ENCODE measurements around the gene USHBP1.

USHBP1 gene

DNA sequence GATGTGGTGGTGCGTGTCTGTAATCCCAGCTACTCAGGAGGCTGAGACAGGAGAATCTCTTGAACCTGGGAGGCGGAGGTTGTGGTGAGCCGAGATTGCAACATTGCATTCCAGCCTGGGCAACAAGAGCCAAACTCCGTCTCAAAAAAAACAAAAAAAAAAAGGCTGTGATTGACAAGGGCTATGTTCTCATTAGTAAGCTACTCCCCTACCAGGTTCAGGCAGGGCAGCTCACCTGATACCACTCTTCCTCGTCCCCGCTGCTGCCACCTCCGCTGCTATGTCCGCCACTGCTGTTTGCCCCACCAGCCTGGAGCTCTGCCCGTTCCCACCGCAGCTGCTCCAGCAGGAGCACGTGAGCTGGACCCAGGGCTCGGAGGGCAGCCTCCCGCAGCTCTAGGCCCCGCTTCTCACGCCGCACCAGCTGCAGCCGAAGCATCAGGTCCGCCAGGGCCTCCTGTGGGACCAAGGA lies 9.4 kb downstream of the USHBP1 start:
- no peaks in the 10 kb centered on the region for H3K27me3 Mint-ChIP-seq
- ATAC-seq = no peak
- no peak overlapping the region for H3K4me3 Mint-ChIP-seq
- DNase-seq = no peak
- H3K9me3 Mint-ChIP-seq = no peaks in the 10 kb centered on the region
- H3K27ac Mint-ChIP-seq = no peak overlapping the region
- H3K4me1 Mint-ChIP-seq = no peaks in the 10 kb centered on the region

- DNase-seq (no peak), ATAC-seq (no peak)
- H3K27ac Mint-ChIP-seq = no peak overlapping the region
- H3K4me1 Mint-ChIP-seq = no peaks in the 10 kb centered on the region
- H3K9me3 Mint-ChIP-seq = no peaks in the 10 kb centered on the region
- H3K4me3 Mint-ChIP-seq = no peak overlapping the region
- H3K27me3 Mint-ChIP-seq = no peaks in the 10 kb centered on the region
Observed at GRCh38 chr19:17254636-17255035, 9.9 kb downstream of the USHBP1 start.

- DNase-seq (no peak), ATAC-seq (no peak)
- Mint-ChIP-seq H3K4me3 (no peak overlapping the region), H3K27ac (no peak overlapping the region), H3K4me1 (peaks cover 17% of the 10 kb centered on the region), H3K9me3 (no peaks in the 10 kb centered on the region), H3K27me3 (peaks cover 13% of the 10 kb centered on the region)
Observed at GRCh38 chr19:17249887-17250548, 14.5 kb downstream of the USHBP1 start.

DNA sequence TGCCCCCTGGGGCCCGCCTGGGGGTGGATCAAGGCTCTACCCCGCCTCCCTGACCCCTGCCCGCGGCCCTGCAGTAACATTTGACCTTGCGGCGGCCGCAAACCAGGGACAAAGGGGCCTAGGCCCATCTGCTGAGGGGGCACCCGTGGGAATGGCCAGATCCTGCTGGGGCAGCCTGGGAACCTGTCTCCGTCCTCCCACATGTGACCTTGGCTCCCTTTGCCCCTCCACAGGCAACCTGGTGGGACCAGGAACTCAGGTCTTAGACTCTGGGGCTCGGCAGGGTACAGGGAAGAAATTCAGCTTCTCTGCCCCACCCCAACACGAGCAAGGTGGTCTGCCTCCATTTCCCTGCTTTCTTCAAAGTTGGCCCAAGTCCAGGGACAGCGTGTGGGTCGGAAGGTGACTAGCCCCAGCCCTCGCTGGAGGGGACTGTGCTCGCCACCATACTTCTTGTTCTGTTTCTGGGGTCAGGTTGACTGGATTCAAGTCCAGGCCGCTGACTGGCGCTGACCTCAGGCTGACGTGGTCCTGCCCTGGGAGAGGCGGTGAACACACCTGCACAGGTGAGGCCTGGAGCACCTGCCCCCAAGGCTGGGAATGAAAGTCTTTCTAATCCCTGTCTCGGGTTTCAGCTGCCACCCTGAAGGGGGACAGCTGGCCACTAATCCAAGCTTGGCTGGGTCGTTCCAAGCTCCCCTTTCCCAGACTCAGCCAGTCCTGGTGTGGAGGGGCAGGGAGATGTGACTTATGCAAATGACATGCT lies 16.4 kb downstream of the USHBP1 start:
- H3K27me3 Mint-ChIP-seq = peaks cover 13% of the 10 kb centered on the region
- no peak overlapping the region for H3K4me3 Mint-ChIP-seq
- ATAC-seq (no peak), DNase-seq (no peak)
- H3K9me3 Mint-ChIP-seq = no peaks in the 10 kb centered on the region
- peaks cover 24% of the 10 kb centered on the region for H3K4me1 Mint-ChIP-seq
- no peak overlapping the region for H3K27ac Mint-ChIP-seq

- peak overlapping the region; percentile 33 to 95 for H3K27ac Mint-ChIP-seq
- no peaks in the 10 kb centered on the region for H3K9me3 Mint-ChIP-seq
- peaks cover 24% of the 10 kb centered on the region for H3K4me1 Mint-ChIP-seq
Observed at GRCh38 chr19:17246681-17247425, 17.7 kb downstream of the USHBP1 start.

DNA sequence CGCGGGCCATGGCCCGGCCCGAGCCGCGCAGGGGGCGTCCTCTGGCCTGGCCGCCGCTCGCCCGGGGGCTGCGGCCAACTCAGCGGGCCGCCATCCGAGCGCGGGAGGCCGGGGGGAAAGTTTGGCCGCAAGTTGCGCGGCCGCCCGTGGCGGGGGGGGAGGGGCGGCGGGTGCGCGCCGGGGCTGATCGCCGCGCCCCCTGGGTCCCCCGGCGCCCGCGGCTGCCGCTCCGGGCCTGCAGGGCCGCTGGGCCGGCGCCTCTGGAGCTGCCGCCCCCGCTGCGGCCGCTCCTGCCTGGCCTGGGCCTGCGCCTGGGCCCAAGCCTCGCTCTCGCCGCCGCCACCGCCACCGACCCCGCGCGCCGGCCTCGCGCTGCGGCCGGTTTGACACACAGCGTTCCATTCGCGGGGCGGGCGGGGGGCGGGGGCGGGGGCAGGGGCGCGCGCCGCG lies 19.0 kb downstream of the USHBP1 start, which contains the start of gene NR2F6:
Gene NR2F6 (minus strand): TSS at position 385 of the 450 bp plus-strand sequence. CDS start 699 bp downstream, outside the sequence.
- ATAC-seq (peak; percentile 36), DNase-seq (no peak)
- Mint-ChIP-seq H3K27me3 (peaks cover 13% of the 10 kb centered on the region), H3K27ac (peak within 1 kb of the TSS; percentile 90 to 95), H3K9me3 (no peaks in the 10 kb centered on the region), H3K4me3 (peak within 1 kb of the TSS; percentile 96 to 97), H3K4me1 (peaks cover 24% of the 10 kb centered on the region)

More at GRCh38 chr19:17246681-17247425, 17.7 kb downstream of the USHBP1 start:
- H3K4me3 Mint-ChIP-seq = peak overlapping the region; percentile 96 to 97
- ATAC-seq = no peak
- DNase-seq = no peak
- H3K27me3 Mint-ChIP-seq = peaks cover 13% of the 10 kb centered on the region

DNA sequence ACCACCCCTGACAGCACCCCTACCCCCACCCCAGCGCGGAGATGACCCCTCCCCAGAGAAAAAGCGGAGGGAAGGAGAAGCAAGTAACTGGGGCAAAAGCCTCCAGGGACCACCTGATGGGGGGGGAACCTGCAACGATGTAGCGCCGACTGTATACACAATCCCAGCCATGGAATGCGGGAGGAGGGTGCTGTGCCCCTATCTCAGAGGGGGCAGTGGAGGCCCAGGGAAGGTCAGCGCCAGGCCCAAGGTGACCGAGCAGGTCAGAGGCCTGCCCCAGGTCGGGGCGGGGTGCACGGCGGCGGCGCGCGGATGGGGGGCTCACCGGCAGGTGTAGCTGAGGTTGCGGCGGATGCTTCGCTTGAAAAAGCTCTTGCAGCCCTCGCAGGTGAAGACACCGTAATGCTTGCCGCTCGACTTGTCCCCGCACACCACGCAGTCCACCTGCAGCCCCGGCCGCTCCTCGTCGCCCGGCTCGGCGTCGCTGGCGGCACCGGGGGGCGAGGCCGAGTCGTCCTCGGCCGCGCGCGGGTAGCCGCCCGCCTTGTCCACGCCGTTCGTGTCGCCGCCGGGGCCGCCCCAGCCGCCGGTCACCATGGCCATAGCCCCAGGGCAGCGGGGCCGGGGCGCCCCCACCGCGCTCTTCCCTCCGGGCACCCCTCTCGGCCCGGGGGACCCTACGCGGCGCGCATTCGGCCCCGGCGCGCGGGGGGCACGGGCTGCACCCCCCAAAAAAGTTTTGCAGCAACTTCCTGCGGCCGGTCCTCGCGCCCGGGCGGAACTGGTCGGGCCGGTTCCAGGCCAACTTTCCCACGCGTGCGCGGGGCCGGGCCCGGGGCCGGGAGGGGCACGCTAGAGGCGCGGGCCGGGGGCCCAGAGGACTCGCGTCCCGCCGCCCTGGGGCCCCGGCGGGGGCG lies 19.7 kb downstream of the USHBP1 start:
- Mint-ChIP-seq H3K9me3 (no peaks in the 10 kb centered on the region), H3K4me1 (peaks cover 24% of the 10 kb centered on the region), H3K27ac (no peak overlapping the region), H3K4me3 (peak overlapping the region; percentile 51 to 69), H3K27me3 (peaks cover 13% of the 10 kb centered on the region)
- DNase-seq = no peak
- ATAC-seq = peak; percentile 36

DNA sequence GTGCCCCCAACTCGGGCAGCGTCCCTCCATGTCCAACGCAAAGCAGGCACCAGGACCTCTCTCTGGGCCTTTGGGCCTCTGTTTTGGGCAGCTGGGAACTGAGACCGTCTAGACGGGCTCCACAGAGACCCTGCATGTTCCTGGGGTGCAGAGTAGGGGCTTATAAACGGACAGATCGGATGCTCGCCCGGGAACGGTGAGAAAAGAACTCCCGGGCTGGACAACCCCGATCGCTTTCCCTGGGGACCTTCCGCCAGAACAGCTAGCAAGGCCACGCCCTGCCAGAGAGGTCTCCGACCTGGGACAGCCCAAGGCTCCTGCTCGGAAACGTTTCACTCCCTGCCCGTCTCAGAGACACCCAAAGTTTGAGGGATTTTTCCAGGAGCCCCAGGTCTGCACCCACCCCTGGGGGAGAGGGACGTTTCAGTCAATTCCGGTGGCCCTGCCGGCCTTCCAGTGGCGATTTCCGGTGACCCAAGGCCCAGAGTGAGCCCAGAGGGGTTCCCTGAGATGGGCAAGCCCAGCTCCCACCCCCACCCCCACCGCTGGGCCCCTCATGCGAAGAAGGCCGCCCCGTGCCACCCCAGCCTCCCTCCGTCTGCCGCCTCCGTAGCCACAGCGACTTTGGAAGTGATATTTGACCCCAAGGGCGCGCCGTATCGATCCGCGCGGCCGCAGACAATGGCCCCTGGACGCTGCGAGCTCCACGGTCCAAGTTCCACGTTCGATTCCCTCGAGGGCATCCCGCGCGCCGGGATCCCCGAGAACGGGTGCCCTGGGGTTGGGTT lies 20.5 kb downstream of the USHBP1 start:
- DNase-seq (no peak), ATAC-seq (no peak)
- Mint-ChIP-seq H3K4me3 (peak overlapping the region; percentile 51 to 69), H3K9me3 (no peaks in the 10 kb centered on the region), H3K4me1 (peaks cover 24% of the 10 kb centered on the region), H3K27ac (no peak overlapping the region), H3K27me3 (peaks cover 13% of the 10 kb centered on the region)

DNA sequence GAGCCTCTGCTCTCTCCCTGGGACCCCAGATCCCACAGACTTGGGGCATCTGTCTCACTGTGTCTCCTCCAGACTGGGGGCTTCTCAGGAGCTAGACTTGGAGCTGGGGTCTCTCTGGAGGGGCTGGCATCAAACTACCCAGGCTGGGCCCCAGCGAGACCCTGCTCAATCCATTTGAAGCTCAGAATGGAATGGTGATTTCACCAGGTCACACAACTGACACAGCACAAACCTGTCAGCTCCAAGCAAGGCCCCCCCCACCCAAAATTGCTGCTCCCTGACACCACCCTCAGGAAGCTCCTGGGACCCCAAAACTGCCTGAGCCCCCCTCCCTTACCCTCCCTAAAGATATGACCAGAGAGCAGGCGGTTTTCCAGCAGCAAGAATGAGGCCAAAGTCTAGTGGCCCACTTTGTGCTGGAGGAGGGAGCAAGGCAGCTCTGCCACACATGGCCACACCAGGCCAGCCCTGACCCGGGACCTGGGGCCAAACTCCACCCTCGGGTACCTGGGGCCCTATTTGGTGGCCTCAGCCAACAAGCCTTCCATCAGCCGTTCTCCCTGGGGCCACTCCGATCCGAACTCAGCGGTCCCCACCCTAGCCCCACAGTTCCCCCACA lies 21.2 kb downstream of the USHBP1 start:
- H3K27me3 Mint-ChIP-seq = peaks cover 13% of the 10 kb centered on the region
- no peaks in the 10 kb centered on the region for H3K9me3 Mint-ChIP-seq
- H3K27ac Mint-ChIP-seq = no peak overlapping the region
- H3K4me1 Mint-ChIP-seq = peaks cover 24% of the 10 kb centered on the region
- no peak for DNase-seq
- H3K4me3 Mint-ChIP-seq = no peak overlapping the region
- ATAC-seq = no peak

DNA sequence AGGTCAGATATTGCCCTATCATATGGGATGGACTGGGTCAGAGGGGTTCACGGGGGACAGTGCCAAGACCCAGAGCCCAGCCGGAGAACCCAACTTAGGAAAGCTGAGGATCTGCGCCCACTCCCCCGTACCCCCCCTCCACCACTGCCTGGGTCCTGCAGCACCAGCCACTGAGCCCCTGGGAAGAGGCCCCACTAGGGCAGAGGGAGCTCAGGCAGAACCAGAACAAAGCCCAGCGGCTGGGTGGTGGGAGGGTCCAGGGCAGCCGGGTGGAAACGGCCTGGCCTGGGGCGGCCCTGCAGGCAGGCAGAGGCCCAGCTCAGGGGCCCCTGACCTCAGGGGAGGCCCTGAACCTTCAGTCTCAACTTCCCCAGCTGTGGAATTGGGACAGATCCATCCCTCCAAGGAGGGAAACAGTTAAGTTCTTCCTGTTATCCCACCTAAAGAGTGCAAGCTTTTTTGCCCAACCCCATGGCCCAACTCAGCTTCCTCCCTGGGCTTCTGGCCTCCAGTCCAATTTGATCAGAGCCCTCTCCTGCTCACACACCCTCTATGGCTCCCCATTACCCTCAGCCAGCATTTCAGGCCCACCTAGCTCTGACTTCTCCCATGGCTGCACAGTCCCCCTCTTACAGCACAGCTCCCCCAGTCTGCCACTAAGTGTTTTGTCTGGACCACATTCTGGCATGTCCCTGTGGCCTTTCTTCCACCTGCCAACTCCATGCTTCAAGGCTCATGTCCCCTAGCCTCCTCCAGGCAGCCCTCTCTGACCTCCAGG lies 21.9 kb downstream of the USHBP1 start:
- H3K4me1 Mint-ChIP-seq = peaks cover 24% of the 10 kb centered on the region
- H3K4me3 Mint-ChIP-seq = no peak overlapping the region
- H3K9me3 Mint-ChIP-seq = no peaks in the 10 kb centered on the region
- no peak for ATAC-seq
- DNase-seq = no peak
- peaks cover 9% of the 10 kb centered on the region for H3K27me3 Mint-ChIP-seq
- no peak overlapping the region for H3K27ac Mint-ChIP-seq

DNA sequence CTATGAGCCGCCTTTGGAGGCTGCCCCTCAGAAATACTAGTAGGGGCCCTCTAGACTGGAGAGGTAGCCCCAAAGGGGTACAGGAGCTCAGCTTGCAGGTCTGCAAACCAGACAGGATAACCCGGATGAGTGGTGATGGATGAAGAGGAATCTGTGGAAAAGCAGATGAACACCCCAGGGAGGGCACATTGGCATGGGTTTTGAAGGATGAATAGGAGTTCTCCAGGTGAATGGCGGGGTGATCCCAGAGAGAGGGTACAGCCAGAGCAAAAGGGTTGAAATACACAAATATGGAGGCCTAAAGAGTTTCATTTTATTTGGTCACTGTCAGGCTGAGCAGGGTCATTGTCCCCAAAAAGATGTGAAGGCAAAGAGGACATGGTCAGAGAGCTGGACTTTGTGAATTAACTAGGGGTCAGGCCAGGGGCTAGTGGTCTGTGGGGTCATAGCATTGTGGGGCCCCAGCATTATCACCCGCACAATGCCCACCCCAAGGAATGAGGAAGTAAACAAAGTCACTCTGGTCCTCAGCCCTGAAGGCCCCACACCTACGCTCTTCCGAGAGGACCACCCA lies 23.6 kb downstream of the USHBP1 start:
- H3K4me1 Mint-ChIP-seq = peaks cover 7% of the 10 kb centered on the region
- DNase-seq (no peak), ATAC-seq (no peak)
- no peak overlapping the region for H3K27ac Mint-ChIP-seq
- no peaks in the 10 kb centered on the region for H3K27me3 Mint-ChIP-seq
- no peak overlapping the region for H3K4me3 Mint-ChIP-seq
- H3K9me3 Mint-ChIP-seq = no peaks in the 10 kb centered on the region

GRCh38 chr19:17240062-17240752 lies 24.3 kb downstream of the USHBP1 start:
- no peaks in the 10 kb centered on the region for H3K9me3 Mint-ChIP-seq
- ATAC-seq (no peak), DNase-seq (no peak)
- H3K27me3 Mint-ChIP-seq = no peaks in the 10 kb centered on the region
- no peak overlapping the region for H3K4me3 Mint-ChIP-seq
- no peak overlapping the region for H3K27ac Mint-ChIP-seq
- H3K4me1 Mint-ChIP-seq = peaks cover 7% of the 10 kb centered on the region
